Measurements from ENCODE around the gene CDK18.
"Not testable (repeated sequence)": the region's sequence is repeated elsewhere in the genome, so short reads cannot be mapped to it uniquely, and the experiment has no call there.

CDK18 gene

DNA sequence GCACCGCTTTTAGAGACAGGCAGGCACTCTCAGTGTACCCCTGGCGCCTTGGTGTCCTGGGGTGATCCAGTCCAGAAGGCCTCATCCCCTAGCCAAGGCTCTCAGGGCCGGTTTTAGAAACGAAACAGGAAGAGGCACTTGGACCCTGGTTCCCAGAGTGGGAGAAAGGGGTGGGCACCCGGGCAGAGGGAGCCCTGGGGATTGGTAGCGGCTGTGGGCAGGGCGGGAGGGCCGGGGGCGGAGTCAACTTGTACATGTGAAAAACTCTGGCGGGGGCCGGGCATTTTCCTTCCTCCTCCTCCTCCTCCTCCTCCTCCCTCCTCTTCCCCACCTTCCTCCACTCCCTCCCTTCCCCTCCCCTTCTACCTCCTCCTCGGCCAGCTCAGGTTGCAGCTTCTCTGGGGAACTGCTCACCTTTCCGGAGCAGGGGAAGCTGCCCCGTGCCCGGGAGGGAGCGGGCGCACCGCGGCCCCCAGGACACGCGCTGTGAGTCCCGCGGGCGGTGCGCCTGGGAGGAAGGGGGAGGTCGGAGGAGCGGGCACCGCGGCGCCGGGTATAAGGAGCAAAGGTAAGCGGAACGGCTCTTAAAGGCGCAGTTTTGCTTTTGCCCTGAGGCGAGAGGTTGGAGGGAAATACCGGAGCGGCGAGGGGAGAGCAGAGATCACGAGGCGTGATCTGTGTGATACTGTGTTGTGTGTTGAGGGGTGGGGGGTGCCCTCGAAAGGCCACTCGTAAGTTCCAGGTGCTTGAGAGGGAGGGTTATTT lies at the start of gene CDK18:
TSS of gene CDK18 (plus strand) at position 359 of the 765 bp plus-strand sequence. CDS start 18,499 bp downstream, outside the sequence.
- DNase-seq (ENCODE audit: low spot score), result peak; percentile 90

GRCh38 chr1:205454903-205455335 lies 49.5 kb upstream of the CDK18 start:
- DNase-seq (ENCODE audit: low spot score), result no peak

GRCh38 chr1:205455581-205456382 lies 48.7 kb upstream of the CDK18 start, which contains the start of gene BLACAT1:
Gene BLACAT1 (minus strand): TSS chr1:205456045.
- DNase-seq (ENCODE audit: low spot score), result no peak

DNA sequence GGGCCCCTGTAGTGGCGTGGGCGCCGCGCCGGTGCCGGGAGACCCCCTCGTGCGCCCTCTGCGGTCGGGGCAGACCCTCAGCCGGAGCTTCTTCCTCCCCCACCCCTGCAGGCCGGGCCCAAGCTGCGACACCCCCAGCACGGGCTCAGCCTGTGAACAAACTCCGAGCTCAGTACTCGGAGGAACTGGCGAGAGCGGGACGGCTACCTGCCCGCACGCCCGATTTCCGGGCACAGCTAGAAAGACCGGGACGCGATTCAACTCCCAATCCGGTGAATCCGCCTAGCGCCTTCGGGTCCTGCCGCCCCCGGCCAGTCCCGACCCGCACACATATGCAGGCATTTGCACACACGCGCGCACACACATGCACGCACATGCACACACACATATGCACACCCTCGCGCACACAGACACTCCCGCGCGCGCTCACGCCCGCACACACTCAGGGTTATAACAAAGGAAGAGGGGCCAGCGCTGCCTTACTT lies 48.0 kb upstream of the CDK18 start:
- DNase-seq (ENCODE audit: low spot score), result no peak

DNA sequence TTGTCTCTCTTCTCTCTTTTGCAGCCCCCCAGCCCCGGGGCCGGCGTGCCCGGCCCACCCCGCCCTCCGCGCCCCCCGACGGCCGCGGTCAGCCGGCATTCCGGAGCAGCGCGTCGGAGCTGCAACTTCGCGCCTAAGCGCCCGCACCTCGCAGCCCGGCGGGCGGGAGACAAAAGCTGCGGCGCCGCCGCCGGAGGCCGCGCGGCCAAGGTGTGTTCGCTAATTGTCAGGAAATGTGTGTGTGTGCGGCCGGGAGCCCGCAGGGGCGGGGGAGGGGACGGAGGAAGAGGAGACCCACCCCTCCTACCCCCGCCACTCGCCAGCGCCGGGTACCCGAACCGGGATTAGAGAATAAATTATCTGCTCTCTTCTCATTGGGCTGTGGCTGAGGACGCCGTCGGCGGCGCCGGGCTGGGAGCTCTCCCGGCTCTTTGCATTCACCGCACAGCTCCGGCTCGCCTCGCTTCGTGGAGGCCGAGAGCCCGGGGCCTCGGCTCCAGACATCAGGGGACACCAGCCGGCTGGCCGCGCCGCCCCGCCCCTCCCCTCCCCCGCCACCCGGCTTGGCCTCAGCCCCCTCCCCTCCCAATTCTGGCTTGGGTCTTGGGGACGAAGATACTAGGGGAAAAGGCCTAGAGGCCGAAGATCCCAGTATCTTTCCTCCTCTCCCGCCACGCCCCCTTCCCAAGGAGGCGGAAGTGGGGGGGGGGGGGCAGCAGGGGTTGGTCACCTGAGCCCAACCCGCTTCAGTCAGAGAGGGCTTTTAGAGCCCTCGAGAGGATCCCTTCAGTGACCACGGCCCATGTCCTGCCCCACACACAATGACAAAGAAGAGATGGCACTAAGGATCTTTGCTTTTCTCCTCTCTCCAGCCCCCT lies 47.4 kb upstream of the CDK18 start:
- peak; percentile 75 for DNase-seq (ENCODE audit: low spot score)

DNA sequence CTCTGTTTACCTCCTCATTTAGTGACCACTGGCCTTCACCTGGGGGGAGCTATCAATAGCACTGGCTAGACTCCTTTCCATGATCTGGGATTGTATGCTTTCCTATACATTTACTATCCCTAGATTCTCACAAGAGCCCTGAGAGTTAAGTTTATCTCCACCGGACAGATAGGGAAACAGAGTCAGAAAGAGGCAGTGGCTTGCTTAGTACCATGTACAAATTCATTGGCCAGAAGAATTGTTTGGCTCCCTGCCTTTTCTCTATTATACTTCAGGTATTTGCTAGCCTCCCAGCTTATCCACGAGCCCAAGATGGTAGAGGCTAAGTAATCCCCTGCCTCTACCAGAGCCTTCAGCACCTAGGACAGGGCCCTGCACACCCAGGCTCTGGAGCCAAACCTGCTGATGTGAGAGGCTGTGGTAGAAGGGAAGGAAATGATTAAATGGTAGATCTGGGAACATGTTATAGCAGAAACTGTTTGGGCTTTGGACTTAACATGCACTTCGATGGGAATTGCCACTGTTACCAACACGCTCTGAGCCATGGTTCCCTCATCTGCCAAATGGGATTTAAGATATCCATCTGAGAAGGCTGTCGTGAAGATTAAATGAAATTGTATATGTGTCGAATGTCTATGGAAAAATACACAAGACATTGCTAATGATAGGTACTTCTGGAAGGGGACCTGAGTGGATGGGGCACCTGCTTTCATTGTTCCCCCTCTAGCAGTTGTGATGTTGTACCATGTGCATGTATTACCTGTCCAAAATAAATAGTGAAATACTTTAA lies 45.5 kb upstream of the CDK18 start:
- peak; percentile 79 for DNase-seq (ENCODE audit: low spot score)

- no peak for DNase-seq (ENCODE audit: low spot score)
Measured at GRCh38 chr1:205465392-205465791, 39.1 kb upstream of the CDK18 start.

GRCh38 chr1:205466595-205467220 lies 37.8 kb upstream of the CDK18 start:
- no peak for DNase-seq (ENCODE audit: low spot score)

GRCh38 chr1:205470131-205470530 lies 34.3 kb upstream of the CDK18 start:
- DNase-seq (ENCODE audit: low spot score), result no peak

DNA sequence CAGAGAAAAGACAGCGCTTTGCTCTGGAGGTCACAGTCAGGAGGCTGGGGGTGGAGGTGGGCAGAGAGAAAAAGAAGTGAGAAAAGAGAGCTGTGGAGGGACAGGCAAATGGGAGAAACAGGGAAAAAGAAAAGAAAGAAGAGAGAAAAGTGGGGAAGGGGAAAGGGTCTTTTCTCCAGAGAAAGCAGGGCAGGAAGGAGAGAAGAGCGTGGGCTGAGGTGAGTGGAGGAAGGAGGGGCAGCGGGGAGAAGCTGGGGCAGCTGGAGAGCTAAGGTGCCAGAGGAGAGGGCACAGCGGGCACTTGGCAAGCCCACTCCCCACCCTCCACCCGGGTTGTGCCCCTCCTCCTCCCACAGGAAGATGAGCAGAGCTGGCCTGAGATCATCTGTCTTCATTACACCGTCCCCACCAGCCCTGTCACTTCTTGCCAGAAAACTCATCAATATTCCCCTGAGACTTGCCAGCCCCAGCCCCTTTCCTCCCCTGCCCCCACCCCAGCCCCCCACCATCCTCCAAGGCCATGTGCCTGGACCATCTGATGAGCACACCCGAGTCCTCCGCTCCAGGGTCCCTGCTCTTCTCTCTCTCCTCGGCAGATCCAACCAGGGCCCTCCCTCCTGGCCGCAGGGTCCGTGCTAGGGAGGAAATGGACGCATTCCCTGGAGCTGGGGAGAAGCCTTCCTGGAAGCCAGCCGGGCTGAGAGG lies 31.6 kb upstream of the CDK18 start:
- peak; percentile 55 for DNase-seq (ENCODE audit: low spot score)

DNA sequence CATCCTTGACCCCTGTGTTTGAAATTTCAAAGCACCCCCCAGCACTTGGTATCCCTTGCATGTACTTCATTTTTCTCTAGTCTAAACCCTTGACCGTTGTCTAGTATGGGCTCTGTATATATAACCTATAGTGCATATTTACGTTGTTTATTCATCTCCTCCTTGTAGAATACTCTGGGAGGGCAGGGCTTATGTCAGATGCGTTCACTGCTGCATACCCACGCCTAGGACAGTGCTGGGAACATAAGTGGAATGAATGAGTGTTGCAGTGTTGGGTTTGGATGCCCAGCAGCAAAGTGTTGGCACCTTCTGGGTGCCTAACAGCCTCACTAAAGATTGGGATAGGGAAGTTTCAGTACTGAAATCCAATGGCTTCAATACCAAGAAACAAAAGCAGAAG lies 31.0 kb upstream of the CDK18 start:
- DNase-seq (ENCODE audit: low spot score), result no peak

DNA sequence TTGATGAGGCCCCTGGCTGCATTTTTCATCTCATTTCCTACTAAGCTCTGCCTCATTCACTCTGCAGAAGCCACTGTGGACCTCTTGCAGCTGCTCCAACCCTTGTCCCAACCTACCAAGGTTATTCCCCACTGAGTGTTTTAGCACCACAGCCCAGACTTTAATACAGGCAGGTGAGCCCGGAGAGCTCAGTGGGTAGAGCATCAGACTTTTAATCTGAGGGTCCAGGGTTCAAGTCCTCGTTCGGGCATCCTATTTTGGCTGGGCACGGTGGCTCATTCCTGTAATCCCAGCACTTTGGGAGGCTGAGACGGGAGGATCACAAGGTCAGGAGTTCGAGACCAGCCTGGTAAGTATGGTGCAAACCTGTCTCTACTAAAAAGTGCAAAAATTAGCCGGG lies 30.5 kb upstream of the CDK18 start:
- DNase-seq (ENCODE audit: low spot score), result no peak

- DNase-seq (ENCODE audit: low spot score), result no peak
Measured at GRCh38 chr1:205474571-205474970, 29.9 kb upstream of the CDK18 start.

DNA sequence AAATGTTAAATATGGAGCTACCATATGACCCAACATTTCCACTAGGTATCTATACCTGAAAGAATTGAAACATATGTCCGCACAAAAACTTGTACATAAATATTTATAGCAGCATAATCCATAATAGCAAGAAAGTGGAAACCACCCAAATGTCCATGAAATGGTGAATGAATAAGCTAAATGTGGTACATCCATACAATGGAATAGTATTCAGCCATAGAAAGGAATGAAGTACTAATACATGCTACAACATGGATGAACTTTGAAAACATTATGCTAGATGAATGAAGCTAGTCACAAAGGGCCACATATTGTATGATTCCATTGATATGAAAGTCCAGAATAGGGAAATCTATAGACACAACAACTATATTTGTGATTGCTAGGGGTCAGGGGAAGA lies 28.6 kb upstream of the CDK18 start:
- DNase-seq (ENCODE audit: low spot score), result no peak

DNA sequence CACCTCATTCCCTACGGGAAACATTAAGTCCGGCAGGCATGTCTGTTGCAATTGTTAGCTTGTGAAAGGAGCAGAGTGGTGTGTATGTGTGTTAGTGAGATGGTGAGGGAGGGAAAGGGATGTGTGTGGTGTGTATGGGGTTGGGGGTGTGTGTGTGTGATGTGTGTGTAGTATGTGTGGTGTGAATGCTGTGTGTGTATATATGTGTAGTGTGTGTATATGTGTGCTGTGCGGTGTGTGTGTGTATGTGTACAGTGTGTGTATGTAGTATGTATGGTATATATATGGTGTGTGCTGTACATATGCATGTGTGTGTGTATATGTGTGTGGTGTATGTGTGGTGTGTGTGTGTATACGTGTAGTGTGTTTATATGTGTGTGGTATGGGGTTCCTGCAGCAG lies 27.8 kb upstream of the CDK18 start:
- no peak for DNase-seq (ENCODE audit: low spot score)

GRCh38 chr1:205477121-205477758 lies 27.2 kb upstream of the CDK18 start:
- peak; percentile 58 for DNase-seq (ENCODE audit: low spot score)

GRCh38 chr1:205477759-205478247 lies 26.7 kb upstream of the CDK18 start:
- no peak for DNase-seq (ENCODE audit: low spot score)

DNA sequence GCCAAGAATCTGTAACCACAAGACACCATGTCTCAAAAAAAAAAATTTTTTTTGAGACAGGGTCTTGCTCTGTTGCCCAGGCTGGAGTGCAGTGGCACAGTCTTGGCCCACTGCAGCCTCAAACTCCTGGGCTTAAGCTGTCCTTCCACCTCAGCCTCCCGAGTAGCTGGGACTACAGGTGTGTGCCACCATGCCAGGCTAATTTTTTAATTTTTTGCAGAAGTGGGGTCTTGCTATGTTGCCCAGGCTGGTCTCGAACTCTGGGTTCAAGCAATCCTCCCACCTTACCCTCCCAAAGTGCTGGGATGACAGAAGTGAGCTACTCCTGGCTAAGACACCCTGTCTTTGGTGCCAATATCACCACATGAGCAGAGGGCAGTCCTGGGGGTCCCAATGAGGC lies 25.5 kb upstream of the CDK18 start:
- not testable (repeated sequence) for DNase-seq (ENCODE audit: low spot score)

GRCh38 chr1:205480349-205480985 lies 24.0 kb upstream of the CDK18 start:
- DNase-seq (ENCODE audit: low spot score), result no peak

Measured in iPS-NIHi11 (cell line).